GM21381 (cell line): Measurements from ENCODE around the gene SYMPK.
A peak's percentile ranks its signal among the peaks of the same experiment; 100 is the strongest.

Experiments
- ATAC-seq: cut with Tn5 transposase; IDR thresholded peaks from one replicate; pipeline ENCODE4 v1.9.1; 2021; ENCODE audit warnings: mild to moderate bottlenecking, moderate library complexity; ENCODE audit not compliant: unreplicated experiment

The SYMPK gene

GRCh38 chr19:45826934-45827333 lies 36.0 kb downstream of the SYMPK start:
- ATAC-seq, result no peak

DNA sequence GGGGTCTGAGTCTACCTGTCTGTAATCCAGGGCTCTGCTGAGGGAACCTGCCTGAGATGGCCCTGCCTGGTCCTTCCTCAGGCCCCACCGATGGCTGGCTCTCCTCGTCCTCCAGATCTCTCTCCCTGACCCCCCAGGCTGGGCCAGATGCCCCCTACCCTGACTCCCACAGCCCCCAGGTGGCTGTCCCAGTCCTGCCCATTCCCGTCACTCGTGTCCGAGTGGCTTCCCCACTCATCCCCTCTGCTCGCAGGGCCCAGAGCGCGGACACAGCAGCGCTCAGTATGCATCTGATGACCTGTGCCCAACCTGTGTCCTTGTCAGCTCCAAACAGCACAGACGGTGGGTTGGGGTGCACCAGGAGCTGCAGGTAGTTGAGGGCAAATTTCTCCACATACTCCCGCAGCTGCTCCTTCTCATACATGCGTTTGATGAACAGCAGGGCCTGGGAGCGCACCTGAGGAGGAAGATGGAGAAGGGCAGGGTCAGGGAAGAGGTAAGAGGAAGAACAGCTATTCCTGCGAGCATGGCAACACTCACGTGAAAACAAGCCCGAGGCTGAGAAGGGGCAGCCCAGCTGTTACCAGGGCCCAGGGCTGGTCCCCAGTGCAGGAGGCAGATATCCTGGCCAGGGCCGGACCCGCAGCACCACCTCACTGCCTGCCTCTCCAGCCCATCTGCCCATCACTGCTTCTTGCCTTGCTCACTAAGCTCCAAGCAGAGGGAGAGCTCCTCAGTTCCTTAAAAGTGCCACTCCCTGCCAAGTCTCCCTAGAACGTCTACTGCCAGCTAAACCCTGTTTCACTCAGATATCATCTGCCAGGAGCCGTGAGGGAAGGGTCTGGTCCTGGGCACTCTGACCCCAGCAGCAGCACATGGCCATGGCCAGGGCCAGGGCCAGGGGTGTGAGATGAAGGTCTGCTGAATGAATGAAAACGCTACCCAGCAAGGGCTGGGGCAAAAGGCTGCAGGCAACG lies 36.7 kb downstream of the SYMPK start:
- no peak for ATAC-seq

DNA sequence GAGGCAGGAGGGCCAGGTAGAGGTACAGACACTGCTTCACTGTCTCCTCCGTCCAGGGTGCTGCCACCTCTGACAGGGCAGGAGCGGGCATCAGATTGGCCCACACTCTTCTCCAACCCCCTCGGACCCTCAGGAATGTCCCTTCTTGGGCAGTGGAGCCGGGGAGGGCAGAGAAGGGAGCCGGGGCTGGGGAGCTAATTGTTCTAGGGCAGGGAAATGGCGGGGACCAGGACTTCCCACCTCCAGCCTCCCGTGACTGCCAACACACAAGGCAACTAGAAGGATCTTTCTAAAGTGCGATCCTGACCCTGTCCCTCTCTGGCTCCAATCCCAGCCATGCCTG lies 37.7 kb downstream of the SYMPK start:
- ATAC-seq, result no peak

DNA sequence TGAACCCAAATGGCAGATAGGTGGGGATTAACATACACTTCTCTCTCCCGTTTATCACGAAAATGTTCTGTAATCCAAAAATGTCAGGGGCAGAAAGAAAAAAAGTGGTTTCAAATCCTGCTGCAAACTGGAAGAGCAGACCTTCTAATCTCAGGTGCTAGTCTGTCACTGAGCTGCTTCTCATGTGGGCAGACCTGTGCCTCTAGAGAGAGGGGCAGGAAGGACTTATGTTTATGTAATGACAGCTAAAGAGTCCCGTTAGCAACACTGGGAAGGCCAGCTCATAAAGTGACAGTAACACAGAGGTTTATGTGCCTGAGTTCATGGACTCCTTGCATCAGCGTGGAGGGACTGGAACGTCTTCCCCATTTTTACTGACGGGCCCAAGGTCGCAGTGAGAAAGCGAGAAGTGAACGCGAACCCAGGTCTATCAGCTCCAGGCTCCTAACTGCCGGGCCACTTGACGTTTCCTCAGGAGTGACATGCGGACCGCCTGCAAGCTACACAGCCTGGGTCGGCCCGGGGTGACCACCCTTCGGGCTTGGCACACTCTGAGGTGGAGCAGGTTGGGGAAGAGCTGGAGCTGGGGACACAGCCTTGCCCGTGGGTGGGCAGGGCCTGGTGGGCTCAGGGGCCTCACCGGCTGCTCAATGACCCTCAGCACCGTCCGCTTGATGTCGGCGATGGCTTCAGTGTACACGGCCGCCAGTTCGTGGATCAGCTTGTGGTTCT lies 38.2 kb downstream of the SYMPK start:
- ATAC-seq, result no peak

- no peak for ATAC-seq
These were observed 38.9 kb downstream of the SYMPK start for GRCh38 chr19:45824041-45824471.

GRCh38 chr19:45823182-45823581 lies 39.8 kb downstream of the SYMPK start:
- ATAC-seq, result no peak

DNA sequence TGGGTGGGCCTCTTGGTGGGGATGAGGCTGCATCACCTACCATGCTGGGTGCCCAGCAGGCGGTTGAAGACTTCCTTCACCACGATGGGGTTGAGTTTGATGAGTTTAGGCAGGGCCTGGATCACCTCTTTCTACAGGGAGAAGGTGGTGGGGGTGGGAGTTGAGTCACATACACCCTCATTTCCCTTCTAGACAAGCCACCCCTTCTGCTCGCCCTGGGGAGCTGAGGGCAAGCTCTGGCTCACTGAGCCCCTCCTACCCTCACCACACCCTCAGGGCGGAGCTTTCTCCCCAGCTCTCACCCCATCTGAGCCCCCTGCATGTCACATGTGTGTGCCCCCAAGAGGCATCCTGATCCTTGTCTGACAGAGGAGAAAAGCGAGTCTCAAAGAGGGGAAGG lies 40.2 kb downstream of the SYMPK start:
- no peak for ATAC-seq

- no peak for ATAC-seq
These were observed 41.4 kb downstream of the SYMPK start for GRCh38 chr19:45821570-45821969.

- no peak for ATAC-seq
These were observed 41.8 kb downstream of the SYMPK start for GRCh38 chr19:45821103-45821521.

GRCh38 chr19:45820413-45821102 lies 42.4 kb downstream of the SYMPK start:
- no peak for ATAC-seq

- ATAC-seq, result no peak
These were observed 43.2 kb downstream of the SYMPK start for GRCh38 chr19:45819769-45820168.

DNA sequence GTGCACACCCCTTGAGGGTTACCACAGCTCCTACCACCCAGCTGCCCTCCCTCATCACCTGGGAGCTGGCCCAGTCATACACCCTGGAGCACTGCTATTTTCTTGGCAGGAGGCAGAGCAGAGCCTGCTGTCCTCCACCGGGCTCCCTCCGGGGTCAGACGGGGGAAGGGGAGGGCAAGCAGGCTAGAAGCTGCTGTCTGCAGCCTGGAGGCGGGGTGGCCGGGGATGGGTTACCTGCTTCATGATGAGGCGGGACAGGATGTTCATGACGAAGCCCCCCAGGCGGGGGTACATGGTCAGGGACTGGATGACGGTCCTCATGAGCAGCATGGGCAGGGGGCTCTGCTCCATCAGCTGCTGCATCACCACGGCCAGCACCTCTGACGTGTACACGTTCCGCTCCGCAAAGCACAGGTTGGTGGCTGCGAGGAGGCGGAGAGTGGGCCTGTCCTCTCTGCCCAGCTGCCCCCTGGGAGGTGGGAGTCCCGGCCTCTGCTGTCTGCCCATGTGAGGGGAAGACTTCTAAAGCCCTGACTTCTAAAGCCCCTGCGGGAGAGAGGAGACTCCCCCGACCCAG lies 45.1 kb downstream of the SYMPK start:
- ATAC-seq, result no peak

- peak; percentile 78 for ATAC-seq
These were observed 45.8 kb downstream of the SYMPK start for GRCh38 chr19:45817010-45817724.

DNA sequence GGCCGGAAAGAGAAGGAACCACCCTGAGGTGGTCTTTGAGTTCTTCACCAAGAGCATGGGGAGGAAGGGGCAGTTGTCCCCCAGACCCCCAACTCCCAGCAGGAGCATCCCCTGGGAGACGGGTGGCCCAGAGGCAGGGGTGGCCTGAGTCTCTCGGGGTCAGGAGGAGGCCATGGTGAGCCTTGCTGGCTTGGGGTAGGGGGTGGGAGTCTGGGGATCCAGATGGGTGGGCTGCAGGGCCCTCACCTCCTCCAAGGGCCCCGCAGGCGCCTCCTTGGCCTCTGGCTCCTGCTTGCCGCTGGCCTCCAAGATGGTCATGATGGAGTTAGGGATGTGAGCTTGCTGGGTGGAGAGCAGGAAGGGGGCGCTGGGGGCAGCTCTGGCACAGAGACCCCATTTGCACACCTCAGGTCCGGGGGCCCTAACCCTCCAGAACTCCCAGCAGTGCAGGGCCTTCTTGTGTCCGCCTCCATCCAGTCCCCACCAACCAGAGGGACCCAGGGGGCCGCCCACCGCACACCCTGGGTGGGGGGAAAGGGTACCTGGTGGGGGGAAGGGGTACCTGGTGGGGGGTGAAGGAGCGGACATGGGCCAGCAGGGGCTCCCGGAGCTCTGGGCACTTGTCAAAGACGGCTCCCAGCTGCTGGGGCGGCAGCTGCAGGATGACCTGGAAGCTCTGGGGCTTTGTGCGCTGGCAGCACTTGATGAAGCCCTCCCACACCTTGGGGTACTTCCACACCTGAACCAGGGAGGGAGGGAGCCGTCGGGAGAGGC lies 46.5 kb downstream of the SYMPK start:
- ATAC-seq, result no peak

DNA sequence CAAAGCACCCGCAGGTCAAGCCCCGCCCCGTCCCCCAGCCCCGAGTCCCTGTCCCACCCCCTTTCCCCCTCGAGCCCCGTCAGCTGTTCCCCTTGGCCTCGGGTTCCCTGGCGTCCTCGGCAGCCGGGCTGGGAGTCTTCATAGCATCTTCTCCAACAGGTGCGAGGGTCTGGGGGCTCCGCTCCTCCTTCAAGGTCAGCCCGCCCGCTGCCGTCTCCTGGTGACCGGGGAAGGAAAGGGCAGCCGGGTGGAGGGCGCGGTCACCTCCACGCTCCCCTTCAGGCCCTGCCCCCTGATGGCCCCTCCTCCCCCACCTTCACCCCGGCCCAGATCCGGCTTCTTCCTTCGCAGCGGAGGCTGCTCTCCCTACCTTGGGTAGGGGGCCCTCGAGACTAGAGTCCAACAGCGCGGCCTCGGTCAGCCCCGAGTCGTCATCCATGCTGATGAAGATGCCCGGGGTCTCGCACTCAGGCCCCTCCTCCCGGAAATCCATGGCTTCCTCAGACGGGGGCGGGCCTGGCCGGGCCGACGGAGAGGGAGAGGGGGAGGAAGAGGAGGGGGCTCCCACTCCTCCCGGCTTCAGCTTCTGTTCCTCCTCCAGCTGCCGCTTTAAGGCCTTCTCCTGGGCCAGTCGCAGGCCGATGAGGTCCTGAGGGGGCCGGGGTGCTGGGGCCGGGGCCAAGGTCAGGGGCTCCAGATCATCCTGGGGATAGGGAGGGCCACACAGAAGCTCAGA lies 47.3 kb downstream of the SYMPK start:
- ATAC-seq, result no peak

DNA sequence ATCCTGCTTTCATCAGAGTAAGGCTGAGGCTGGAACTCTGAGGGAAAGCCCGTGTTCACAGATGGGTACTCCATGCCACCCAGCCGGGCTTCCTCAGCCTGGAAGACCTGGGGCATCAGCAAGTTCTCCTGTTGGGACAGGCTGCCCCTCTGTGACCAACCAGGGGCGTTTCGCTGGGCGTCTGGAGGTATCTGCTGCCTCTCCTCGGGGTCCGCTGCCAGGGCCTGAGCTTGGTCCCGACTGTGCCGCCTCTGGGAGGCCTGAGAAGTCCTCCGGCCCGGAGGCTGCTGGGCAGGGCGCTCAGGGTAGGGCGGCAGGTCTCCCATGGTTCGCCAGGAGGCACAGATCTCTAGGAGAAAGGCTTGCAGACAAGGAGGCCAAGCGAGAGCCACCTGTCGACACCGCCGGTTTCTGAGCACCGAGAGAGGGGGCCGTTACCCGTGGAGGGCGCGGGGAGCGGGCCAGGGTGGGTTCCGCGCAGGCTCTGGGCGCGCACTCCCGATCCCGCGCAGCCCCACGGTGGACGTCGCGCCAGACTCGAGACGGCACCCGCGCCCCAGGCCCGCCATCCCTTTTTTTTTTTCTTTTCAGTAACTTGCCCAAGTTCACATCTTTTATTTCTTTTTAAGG lies 48.0 kb downstream of the SYMPK start, which contains the start of gene RSPH6A:
TSS of gene RSPH6A (minus strand) at position 458 of the 630 bp plus-strand sequence. CDS start at position 326, 132 bp downstream.
- ATAC-seq, result no peak

GRCh38 chr19:45814166-45814780 lies 48.7 kb downstream of the SYMPK start:
- ATAC-seq, result no peak

DNA sequence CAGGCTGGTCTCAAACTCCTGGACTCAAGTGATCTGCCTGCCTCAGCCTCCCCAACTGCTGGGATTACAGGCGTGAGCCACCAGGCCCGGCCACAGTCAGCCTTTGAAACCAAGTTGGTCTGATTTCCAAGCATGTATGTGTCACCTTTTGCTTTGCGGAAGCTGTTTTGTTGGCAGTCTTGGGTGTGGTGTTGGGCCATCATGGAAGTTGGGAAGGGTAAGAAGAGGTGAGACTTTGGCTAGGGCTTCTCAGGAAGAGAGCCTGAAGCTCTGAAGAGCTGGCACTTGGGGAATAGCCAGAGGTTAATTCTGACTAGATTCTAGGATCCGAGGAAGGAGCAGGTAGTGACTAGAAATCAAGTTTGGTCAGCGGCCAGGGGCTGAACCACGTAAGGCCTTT lies 50.6 kb downstream of the SYMPK start:
- no peak for ATAC-seq
